NOMO-1 treated with DMSO at 0.1 percent for 48 hours (cell line): Measurements from ENCODE around the gene ZNF544.

Experiments
- DNase-seq: peaks from one replicate; lab custom pipeline; 2025; ENCODE audit not compliant: unreplicated experiment; lab: John Stamatoyannopoulos, UW

Gene ZNF544

DNA sequence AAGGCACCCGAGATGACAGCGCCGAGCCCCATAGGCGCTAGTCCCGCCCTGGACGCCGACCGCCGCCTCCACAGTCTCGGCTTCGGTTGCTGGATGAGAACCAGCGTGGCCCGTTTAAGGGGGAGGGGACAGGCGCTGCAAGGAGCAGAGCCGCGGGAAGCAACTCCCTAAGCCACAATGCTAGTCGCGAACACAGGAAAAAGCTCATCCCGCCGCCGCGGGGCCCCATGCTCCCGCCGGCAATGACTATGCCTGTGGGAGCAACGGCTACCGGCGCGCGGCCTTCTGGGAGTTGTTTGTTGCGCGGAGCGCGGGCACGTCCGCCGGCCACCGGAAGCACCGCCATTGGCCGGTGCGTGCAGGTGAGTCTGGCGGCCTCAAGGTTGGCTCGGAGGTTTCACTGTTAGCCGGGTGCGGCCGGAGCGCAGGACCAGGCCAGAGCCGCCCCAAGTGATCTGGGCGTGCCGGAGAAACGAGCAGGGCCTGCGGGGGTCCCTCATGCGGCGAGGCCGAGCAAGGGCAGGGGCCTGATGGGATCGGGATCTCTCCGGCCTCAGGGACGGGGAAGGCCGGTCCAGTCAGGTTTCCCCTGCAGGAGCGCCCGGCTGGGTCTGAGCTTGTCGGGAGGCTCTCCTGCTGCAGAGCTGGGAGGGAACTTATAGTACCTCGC, at the start of gene ZNF544:
Gene ZNF544 (plus strand): TSS at position 330 of the 670 bp plus-strand sequence. CDS start 15,110 bp downstream, outside the sequence.
- peak; percentile 29 for DNase-seq

DNA sequence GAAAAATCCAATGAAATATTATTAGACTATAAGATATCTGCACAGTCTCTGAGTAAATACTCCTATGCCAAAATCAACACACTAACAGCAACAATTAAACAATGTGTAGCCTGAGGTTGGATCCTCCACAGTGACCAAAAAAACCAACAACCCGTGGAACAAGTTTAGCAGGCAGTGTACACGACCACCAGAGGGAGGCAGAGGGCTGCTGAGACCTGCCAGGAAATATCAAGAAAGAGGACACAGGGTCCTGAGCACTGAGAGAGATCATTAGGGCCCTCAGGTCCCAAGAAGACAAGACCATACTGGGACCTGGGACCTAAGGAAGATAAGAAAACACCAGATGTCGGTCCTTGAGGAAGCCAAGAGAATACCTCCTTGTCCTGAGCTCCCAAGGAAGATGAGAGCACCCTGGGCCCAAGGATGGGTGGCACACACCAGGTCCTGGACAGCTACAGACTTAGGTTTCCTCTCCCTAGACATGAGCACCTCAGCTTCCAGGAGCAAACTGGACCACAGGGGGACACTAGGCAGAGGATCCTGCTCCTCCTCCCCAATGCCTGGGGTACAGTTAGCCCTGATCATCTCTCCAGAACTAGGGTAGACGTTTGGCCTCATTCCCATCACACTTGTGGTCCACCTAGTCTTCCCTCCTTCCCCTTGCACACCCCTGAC, 46.7 kb upstream of the ZNF544 start:
- peak; percentile 61 for DNase-seq

DNA sequence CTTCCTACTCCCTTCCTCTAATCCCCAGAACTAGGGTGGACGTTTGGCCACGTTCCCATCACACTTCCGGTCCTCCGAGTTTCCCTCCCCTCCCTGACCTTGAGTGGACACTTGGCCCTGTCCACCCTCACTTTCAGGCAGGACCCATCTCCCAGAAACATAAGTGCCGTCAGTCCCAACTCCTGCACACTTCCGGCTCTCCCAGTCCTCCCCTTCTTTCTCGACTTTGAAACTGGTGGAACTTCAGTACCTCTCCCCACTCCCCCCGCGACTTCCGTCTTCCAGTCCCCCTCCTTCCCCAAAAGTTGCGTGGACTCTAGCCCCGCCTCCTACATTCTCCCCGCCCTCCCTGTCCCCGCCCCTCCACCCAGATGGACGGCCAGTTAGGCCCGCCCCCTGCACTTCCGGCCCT, 46.1 kb upstream of the ZNF544 start:
- peak; percentile 86 for DNase-seq

DNA sequence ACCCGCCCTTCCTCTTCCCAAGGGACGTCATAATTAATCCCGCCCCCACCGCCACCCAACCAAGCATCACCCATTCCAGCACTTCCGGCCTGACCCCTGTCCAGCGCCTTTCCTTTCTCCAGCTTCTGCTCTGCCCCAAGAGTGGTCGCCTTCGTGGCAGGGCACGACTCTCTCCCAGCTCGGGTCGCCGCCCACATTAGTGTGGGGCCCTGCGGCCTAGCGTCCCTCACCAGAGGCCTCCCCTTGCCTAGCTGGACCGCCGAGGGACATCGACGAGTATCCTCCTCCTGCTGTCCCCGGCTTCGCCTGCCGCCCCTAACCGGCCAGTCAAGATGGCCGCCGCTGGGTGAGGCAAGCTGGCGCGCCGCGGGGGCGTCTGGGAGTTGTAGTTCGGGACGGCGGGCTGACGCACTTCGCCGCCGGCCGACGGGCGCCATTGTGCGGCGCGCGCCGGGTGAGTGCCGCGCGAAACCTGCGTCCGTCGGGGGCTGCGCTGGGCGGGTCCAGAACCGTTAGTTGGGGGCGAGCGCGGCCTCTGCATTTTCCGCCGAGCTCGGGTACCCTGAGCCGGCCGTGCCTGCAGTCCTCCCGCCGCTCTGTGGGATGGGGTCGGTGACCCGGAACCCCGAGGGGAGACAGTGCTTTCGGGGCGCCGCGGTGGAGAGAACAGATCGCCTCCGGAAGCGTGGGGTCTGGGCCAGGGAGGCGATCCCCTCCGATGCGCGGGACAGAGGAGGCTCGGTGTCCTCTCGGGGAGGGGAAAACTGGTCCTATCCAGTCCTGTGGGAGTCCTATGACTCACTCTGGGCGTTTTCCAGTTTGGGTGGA, 45.5 kb upstream of the ZNF544 start, which contains the start of gene ZNF274:
Gene ZNF274 (plus strand): TSS at position 73 of the 828 bp plus-strand sequence. CDS start 905 bp downstream, outside the sequence.
- DNase-seq, result peak; percentile 88

DNA sequence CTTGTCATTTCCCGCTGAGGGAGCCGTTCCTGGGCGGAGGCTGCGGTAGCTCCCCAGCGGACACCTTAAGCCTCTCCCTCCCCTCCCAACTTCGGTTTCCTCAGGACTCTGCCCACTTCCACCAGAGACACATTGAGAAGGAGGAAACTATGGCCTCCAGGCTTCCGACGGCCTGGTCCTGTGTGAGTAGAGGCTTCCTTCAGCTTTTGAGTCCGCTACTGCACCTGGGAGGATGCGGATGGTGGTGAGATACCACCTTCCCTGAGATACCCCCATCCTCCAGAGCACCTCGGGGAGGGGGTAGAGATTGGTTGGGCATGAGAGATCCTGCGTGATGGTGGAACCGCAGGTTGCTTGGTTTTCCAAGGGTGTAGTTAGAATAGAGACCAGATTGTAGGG, 44.9 kb upstream of the ZNF544 start:
- DNase-seq, result peak; percentile 61

DNA sequence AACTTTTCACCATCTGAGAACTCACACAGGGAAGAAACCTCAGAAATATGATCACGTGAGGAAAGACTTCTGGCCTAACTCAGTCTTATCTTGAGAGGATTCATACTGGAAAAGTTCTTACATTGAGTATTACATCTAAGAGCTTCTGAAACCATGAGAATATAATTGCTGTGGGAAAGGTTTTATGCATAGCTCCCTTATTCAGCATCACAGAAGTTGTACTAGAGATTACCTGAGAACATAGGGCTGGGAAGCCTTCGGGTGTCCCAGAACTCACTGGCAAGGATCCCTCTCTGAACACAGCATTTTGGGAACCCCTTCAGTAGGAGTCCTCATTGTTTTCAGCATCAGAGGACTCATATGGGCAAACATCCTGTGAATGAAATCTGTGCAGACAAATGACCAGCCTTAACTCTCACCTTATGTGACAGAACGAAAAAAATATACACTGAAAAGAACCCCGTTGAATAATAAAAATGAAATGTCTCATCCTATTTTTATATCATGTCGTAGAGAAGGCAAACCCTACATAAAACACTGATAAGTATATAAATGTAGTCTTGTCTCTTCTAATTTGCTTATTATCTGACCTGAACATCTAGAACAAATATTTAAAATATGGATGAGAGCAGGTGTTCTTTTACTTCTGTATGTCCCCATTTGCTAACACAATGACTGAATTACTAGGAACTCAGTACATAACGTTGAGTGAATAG, 31.7 kb upstream of the ZNF544 start:
- peak; percentile 33 for DNase-seq

DNA sequence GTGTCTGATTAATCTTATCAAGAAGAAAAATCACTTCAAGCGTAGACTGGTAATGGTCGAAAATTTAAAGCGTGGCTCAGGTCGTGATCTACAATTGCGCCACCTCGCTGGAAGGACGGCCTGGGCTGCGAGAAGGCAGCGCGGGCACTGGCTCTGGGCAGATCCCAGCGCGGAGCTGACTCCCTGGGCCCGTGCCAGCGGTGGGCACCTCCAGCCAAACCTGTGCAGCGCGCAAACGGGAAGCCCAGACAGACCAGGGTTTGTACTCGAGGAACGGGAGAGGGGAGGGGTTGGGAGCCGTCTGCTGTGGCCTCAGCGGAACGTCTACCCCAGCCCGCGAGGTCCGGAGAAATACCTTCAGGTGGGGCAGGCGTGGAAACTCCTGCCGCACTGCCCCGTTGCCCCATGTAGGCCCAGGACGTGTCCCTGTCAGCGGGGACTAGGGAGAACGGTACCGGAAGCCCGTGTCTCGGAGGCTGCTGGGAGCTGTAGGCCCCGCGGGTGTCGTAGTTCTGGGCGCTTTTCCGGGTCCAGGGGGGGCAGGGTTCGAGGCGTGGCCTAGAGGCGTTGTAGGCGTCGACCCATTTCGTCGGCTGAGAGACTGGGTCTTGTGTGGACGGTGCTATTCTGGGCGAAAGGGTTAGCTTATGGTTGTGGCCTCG, 24.8 kb upstream of the ZNF544 start:
- no peak for DNase-seq

DNA sequence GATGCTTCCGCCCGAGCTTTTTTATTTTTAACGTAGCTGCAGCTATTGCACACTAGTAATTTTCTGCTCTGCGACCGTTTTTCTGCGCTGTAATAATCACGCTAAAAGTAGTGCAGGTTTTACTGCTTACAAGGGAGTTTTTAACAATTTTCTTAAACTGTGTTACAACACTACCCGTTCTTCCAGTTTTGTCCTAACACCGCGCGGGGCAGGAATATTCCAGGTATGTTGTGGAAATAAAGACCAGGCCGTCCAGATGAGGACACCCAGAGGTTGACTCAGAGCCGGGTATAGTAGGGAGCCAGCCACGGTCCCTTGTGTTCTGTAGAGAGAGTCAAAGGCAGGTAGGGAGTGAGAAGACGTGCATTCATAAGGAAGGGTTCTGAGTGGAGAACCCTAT, 24.1 kb upstream of the ZNF544 start:
- DNase-seq, result no peak

DNA sequence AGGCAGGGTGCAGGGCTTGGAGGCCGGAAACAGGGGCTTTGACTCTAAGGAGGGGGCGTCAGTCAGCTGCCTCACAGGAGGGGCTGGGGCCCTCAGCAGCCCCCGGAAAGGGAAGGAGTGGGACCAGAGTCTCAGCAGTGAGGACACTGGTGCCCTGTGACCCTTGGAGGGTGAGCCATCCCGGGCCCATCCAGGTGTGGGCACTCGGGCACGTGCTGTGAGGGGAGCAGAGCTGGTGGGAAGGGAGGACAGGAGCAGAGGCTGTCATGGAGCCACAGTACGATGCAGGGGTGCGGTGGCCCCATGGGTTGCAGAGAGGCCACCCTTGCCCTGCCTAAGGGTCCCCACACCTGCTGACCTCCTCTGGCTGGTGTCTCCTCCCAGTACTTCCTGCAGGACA, 19.1 kb upstream of the ZNF544 start:
- no peak for DNase-seq

DNA sequence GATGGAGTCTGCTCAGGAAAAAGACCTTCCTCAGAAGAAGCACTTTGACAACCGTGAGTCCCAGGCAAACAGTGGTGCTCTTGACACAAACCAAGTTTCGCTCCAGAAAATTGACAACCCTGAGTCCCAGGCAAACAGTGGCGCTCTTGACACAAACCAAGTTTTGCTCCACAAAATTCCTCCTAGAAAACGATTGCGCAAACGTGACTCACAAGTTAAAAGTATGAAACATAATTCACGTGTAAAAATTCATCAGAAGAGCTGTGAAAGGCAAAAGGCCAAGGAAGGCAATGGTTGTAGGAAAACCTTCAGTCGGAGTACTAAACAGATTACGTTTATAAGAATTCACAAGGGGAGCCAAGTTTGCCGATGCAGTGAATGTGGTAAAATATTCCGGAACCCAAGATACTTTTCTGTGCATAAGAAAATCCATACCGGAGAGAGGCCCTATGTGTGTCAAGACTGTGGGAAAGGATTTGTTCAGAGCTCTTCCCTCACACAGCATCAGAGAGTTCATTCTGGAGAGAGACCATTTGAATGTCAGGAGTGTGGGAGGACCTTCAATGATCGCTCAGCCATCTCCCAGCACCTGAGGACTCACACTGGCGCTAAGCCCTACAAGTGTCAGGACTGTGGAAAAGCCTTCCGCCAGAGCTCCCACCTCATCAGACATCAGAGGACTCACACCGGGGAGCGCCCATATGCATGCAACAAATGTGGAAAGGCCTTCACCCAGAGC, 16.2 kb upstream of the ZNF544 start:
- no peak for DNase-seq

DNA sequence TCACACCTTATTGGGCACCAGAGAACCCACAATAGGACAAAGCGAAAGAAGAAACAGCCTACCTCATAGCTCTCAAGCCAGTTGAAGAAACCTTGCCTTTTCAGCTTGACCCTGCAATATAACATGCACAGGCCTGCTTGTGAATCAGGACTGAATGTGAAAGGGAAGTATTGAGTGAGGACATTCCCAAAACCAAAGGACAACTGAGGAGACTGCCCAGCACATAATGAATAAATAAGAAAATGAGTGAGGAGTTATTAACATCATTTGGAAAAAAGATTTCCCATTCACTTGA, 15.7 kb upstream of the ZNF544 start:
- DNase-seq, result no peak

DNA sequence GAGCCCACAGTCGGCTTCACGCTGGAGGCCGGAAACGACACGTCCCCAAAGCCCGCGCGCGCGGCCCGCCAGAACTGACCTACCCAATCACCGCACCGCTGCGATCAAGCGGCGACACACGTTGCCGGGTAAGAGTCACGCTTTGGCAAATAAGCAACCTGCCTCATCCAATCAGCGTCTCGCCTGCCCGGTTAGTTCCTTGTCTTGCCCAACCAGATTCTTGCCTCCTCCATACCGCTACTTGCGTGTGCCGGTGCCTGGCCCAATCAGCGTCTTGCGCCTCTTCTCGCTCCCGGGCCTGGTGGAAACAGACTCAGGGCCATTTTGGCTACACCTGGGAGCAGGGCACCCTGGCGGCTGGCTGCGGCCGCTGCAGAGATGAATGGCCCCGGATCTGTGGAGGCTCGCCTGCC, 11.6 kb upstream of the ZNF544 start:
- no peak for DNase-seq

DNA sequence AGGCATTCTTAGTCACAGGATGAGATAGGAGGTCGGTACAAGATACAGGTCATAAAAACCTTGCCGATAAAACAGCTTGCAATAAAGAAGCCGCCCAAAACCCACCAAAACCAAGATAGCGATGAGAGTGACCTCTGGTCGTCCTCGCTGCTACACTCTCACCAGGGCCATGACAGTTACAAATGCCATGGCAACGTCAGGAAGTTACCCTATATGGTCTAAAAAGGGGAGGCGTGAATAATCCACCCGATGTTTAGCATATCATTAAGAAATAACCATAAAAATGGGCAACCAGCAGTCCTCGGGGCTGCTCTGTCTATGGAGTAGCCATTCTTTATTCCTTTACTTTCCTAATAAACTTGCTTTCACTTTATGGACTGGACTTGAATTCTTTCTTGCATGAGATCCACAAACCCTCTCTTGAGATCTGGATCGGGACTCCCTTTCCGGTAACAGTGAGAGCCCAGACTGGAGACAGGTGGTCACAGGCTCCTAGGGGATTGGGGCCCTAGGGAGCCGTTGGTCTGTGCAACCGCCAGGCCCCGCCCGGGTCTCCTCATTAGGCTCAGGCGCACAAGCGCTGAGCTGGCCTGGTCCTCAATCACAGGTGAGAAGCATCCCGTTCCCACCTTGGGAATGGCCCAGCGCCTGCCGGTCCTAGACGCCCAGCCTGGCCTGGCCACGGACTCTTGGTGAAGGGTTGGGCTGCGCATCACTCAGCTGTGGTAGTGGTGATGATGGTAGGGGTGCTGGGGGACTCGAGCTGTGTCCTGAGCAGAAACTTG, 10.9 kb upstream of the ZNF544 start:
- DNase-seq, result no peak

DNA sequence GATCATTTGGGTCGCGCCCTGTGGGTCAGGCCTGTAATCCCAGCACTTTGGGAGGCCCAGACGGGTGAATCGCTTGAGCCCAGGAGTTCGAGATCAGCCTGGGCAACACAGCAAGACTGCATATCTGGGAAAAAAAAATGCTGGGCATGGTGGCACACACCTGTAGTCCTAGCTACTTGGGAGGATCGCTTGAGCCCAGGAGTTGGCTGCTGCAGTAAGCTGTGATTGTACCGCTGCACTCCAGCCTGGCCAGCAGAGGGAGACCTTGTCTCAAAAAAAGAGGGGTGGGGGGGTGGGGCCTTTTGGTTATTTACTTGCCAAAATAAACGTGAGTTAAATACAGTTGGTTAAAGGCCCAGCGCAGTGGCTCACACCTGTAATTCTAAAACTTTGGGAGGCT, 9.8 kb upstream of the ZNF544 start:
- DNase-seq, result peak; percentile 26

DNA sequence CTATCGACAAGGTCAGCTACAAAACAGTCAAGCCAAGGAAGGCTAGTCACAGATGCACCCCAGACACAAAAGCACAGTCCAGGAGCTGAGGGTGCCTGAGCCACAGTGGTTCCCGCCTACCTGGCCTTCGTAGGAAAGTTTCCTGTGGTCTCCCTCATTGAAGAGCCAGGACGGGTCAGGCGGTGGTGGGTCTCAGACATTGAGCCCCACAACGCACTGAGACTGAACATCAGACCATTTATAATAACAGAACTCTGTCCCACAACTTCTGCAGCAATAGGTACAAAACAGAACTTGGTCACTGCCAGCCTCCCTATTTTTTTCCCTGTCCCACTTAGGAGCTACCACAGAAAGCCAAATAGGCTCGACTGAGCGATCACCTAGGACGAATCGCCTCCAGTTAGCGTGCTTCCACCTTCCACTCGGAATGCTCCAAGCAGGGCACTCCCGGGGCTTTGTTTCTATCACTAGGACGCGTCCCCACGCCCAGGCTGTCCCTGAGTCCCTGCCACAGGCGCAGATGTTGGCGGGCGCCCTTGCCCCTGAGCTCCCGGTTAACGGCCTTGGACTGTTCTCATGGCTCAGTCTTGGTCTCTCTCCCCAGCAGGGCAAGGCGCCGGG, 640 bp upstream of the ZNF544 start:
- DNase-seq, result no peak

DNA sequence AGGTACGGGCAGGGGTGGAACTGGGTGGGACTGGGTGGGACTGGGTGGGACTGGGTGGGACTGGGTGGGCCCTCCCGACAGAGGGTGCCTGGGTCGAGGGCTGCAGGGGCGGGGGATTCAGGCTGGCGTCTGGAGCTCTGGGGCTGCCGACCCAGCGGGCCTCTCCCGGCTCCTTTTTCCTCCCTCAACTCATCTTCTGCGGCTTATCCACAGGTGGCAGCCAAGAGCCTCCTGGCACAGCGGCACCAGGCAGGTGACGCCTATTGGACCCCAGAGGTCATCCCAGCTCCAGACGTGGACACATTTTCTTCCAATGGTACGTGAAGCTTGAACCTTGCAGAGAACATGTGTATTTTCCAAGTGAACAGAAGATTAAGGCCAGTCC, 533 bp downstream of the ZNF544 start:
- no peak for DNase-seq

DNA sequence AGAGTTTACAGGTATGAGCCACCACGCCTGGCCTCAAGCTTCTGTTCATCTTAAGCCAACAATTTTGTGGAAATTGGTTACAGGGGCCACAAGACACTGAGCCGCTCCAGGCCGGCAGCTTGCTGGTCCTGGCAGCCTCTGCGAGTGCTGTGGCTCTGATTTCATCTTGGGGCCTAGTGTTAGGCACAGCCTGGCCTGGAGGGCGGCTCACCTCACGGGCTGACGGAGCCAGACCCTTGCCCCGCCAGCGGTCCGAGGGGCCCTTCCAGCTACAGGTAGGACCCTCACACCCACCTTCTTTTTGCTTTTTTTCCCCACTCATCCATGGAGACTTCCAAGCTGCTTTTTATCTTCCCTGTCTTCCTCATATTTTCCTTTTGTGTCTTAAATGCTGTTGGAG, 8.6 kb downstream of the ZNF544 start:
- DNase-seq, result no peak

DNA sequence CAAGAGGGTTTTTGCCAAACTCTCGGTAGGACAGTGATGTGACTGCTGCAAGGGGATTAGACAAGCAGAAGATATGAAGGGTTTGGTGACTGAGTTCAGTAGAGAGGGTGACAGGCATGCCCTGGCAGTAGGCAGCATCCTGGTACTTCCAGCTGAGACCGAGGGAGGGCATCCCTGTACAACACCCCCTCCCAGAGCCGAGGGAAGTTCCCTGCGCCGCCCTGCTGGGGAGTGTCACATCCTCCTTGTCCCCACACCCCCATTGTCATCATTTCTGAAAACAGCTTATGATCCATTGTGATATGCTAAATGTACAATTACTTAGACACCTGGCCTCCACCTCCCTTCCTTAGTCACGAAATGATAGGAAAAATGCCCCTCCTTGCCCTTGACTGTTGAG, 14.6 kb downstream of the ZNF544 start:
- DNase-seq, result no peak

DNA sequence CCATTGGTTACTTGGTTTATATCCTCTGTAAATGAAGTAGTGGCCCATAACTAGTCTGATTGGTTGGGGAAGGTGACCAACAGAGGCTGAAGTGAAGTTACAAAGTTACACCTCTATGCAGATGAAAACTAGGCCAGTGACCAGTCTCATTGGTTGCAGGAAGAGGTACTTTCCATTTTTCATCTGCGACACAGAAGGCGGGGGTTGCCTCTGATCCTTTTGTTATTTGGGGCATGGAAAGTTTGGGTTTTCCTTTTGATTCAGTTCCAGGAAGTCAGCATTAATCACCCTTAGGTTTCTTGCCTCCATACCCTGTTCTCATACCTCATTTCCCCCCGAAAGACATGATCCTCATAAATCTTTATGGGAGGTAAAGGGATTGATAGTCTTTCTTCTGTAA, 20.2 kb downstream of the ZNF544 start:
- no peak for DNase-seq
